Cardiac fibroblast (primary cell): ENCODE results near the gene STKLD1.

Source experiments
- DNase-seq, 2 donors: peaks; one replicate each; pipeline versions ENCODE4 v3.0.0 to v3.0.0-alpha.2; 2010; ENCODE audit warnings: low read depth in 2 of 2
- H3K4me3 ChIP-seq, 2 donors: replicated peaks in 1 of 2; 1 replicate in 1 of 2; 2 replicates in 1 of 2; pipeline ENCODE4 v1.5.1; 2011; ENCODE audit warnings: low read depth in 2 of 2, low read length in 2 of 2, mild to moderate bottlenecking in 2 of 2, moderate library complexity in 1 of 2
- TF ChIP-seq, protein P1 (sequence below): IDR thresholded peaks from one replicate; pipeline ENCODE4 v1.5.1; 2011; ENCODE audit warnings: low read depth, mild to moderate bottlenecking, low read length, inconsistent platforms

The STKLD1 gene

GRCh38 chr9:133356391-133357091 is 19.6 kb upstream of the STKLD1 start, which contains the start of the genes SURF1 and SURF2:
TSS of gene SURF1 (minus strand) at chr9:133356487. CDS start at chr9:133356453, 34 bp downstream.
TSS of gene SURF2 (plus strand) at chr9:133356550. CDS start at chr9:133356593, 43 bp downstream.
- H3K4me3 ChIP-seq = peak within 1 kb of the TSS; percentile 80 to 86
- peak; percentile 67 to 79 for DNase-seq
- TF ChIP-seq, protein P1, sequence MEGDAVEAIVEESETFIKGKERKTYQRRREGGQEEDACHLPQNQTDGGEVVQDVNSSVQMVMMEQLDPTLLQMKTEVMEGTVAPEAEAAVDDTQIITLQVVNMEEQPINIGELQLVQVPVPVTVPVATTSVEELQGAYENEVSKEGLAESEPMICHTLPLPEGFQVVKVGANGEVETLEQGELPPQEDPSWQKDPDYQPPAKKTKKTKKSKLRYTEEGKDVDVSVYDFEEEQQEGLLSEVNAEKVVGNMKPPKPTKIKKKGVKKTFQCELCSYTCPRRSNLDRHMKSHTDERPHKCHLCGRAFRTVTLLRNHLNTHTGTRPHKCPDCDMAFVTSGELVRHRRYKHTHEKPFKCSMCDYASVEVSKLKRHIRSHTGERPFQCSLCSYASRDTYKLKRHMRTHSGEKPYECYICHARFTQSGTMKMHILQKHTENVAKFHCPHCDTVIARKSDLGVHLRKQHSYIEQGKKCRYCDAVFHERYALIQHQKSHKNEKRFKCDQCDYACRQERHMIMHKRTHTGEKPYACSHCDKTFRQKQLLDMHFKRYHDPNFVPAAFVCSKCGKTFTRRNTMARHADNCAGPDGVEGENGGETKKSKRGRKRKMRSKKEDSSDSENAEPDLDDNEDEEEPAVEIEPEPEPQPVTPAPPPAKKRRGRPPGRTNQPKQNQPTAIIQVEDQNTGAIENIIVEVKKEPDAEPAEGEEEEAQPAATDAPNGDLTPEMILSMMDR = no peak

GRCh38 chr9:133357656-133358055 is 18.5 kb upstream of the STKLD1 start:
- TF ChIP-seq, protein P1 = no peak
- H3K4me3 ChIP-seq = no peak overlapping the region
- no peak for DNase-seq

DNA sequence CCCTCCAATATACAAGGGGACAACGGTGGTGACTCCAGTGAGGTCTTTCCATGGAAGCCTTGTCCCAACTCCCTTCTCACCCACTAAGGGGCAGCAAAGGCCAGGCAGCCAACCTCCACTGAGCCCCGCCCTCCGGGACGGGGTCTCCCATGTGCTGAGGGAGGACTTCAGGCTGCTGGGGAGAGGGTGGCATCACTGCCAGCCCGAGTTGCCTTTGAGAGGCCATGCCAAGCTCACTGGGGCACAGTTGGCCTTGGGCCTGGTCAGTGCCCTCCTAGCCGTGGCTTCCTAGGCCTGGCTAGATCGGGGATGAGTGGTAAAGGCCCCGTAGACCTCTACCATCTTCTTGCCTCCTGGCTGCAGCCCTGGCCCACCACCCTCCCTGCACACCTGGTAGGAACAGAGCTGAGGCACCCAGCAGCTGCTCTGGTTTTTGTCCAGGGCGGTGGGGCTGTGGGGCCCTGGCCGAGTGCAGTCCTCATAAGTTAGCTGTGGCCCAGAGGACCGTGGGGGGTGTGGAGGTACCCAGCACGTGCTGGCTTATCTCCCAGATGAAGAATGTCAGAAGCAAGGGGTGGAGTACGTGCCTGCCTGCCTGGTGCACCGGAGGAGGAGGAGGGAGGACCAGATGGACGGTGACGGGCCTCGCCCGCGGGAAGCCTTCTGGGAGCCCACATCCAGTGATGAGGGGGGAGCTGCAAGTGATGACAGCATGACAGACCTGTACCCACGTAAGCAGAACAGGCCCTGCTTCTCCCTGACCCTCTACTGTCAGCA is 16.6 kb upstream of the STKLD1 start:
- H3K4me3 ChIP-seq = no peak overlapping the region
- TF ChIP-seq, protein P1 = peak; percentile 21

DNA sequence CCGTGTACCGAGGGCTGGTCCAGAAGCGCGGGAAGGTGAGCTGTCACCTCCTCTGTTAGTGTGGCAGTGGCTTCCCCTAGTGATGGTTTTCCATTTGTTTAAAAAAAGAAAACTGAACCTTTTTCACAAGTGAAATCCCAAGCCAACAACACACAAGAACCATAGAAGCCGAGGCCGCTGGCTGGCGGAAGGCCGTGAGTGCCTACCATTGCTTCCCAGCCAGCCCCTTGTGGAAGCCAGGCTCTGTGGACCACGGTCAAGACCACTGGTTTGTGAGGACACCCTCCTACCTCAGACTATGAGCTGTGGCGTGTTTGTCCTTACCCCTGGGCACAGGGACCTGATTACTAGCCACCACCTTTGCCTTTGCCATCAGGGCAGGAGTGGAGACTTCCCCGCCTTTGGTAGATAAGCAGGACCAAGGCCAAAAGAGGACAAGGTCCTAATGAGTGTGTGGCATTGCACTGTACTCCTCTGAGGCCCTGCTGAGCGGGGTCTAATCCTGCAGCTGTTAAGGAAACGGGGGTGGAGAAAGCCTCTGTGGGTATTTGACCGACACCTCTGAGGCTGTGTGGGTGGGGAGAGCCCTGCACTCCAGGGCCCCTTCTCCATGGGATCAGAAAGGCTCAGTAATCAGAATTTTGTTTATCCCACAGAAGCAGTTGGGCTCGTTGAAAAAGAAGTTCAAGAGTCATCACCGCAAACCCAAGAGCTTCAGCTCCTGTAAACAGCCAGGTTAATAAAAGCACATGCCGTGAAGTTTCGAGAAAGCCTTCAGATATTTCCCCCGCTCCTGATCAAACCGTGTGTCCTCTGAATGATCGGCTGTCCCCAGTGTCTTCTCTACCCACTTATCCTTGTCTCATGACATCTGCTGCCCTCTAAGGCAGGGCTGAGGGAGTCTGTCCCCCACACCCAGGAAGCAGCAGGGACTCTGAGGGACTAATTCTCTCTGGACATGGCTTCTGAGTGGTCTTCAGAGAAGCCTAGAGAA is 15.5 kb upstream of the STKLD1 start:
- H3K4me3 ChIP-seq = no peak overlapping the region
- TF ChIP-seq, protein P1 = no peak
- DNase-seq = no peak

More for the DNA sequence above, 16.6 kb upstream of the STKLD1 start:
- no peak for DNase-seq

DNA sequence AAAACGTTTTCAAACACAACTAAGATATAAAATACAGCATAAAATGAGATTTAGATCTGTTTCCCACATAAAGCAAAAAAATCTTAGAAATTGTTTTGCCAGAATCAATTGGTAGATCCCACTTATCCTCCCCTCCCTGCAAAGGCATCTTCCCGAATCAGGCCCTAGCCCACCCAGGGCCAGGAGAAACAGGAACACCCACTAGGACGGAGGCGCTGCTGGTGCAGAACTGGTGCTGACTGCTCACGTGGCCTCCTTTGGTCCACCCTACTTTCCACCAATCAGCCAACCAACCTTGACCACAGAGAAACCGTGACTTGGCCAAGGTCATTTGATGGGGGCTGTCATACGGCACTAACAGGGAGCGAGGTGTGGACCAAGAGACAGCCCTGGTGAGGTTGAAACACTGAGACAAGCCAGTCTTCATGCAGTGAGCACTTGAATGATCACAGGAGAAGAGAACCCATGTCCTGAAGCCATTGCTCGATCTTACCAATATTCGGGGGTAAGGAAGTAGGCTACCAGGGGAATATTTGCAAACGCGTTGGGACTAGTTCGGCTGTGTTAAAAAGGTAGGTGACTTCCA is 14.6 kb upstream of the STKLD1 start:
- H3K4me3 ChIP-seq = no peak overlapping the region
- no peak for DNase-seq
- TF ChIP-seq, protein P1 = no peak
